LoVo (cell line): Measurements from ENCODE around the gene MMP1.
A peak's percentile ranks its signal among the peaks of the same experiment; 100 is the strongest.

Source experiments
- DNase-seq: peaks from one replicate; pipeline ENCODE4 v3.0.0-alpha.2; 2016; ENCODE audit warnings: low spot score

MMP1 gene

DNA sequence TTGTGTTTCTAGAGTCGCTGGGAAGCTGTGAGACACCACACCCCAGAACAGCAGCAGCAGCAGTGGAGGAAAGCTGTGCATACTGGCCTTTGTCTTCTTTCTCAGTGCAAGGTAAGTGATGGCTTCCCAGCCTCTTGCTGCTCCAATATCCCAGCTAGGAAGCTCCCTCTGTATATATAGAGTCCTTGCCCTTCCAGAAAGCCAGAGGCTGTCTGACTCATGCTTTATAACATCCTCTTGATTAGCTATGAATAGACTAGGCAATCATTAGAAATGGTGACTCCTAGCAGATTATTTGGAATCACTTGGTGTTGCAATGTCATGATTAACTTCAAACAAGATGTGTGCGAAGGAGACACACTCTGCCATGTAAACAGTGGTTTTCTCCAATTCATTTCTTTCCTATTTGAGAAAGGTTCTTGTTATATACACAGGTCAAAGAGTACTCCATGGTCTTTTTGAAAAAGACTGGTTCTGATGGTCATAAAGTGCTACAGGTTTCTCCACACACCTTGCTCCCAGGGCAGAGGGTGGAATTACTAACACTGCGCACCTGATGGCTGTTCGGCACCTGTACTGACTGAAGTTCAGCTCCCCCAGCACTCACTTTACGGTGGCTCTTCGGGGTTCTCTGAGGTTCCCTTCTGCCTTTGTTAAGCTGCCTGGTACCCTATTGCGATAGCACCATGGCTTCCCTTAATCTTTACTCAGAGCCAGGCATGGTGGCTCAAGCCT lies at the start of gene MMP1:
Gene MMP1, minus strand, starts transcription at position 149 of the 735 bp plus-strand sequence. Its CDS starts 68 bp downstream, at position 81.
- DNase-seq: no peak

DNA sequence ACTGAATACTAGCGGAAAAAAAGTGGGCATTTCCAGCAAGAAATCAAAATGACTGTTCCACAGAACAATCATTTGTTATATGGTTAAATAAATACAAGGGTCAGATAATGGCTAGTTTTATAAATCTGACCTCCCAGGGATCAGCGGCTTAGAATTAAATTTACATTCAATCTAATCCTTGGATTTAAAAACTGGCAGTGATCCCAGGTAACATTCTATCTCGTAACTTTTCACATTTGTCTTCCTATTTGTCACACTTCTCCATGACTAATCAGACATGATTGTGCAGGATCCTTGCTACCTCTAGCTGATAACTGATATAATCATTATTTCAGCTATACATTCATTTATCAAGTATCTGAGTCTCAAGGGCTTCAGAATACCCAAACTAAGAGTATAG lies 48.3 kb upstream of the MMP1 start:
- peak; percentile 22 for DNase-seq

DNA sequence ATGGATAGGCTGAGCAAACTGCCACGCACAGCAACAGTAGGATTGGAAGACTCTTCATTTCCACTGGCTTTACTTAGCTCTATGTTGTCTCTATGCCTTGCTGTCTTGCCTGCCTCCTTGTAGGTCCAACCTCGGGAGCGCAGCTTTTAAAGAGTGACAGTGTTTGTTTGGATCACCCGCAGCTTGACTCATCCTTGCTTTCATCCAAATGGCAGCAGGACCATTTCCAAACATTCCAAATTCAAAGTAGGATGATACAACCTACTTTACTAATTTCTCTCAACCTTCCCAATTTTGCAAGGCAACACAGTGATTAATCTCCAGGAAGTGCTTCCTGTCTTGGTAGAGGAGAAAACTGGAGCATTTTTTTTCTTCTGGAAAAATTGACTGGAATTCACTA lies 45.5 kb upstream of the MMP1 start, which contains the start of gene MMP3:
Gene MMP3, minus strand, starts transcription at position 121 of the 400 bp plus-strand sequence. Its CDS starts 63 bp downstream, at position 58.
- DNase-seq: no peak

DNA sequence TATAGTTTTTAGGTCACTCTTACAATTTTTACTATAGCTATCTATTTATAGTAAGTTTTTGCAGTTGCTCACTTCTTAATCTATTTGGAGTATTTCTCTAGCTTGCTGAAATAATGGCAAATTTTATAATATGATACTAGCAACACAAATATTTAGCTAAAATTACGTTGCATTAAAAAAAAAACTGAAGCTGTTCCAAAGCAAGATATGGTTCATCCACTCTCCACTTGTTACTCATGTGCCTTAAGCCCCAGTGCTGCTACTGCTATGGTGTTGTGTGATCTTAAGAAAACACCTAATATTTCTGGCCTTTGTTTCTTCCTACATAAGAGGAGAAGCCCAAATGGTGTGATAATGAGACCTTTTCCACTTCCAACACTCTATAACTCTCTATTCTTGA lies 45.0 kb upstream of the MMP1 start:
- DNase-seq: no peak

DNA sequence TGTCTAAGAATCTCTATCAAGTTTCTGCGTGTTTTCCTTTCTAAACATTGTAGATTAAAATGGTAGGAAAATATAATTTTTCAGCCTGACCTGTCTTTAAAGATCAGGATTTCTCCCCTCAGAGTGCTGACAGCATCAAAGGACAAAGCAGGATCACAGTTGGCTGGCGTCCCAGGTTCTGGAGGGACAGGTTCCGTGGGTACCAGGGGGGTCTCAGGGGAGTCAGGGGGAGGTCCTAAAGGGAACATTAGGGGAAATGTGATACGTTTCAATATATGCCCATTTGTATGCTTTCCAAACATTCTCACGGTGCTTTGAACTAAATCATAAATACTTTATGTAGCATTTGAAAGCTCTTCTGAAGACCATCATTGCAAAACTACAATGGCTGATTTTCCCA lies 42.1 kb upstream of the MMP1 start:
- DNase-seq: no peak

DNA sequence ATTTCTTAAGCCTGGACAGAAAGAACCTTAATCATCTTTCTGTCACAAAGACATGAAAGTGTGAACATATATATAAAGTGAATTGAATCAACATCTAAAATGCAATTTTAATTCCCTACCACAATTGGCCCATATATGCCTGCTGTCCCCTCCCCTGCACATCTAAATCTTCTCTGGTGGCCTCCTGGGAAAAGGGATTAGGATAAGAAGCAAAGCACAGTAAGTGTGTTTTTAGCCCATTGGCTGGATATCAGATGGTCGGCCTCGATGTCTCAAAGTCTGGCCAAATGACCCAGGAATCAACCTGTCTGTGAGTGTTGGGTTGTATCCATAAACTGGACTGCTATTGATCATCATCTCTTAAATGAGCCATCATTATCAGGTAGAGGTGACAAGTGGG lies 39.7 kb upstream of the MMP1 start:
- DNase-seq: no peak

DNA sequence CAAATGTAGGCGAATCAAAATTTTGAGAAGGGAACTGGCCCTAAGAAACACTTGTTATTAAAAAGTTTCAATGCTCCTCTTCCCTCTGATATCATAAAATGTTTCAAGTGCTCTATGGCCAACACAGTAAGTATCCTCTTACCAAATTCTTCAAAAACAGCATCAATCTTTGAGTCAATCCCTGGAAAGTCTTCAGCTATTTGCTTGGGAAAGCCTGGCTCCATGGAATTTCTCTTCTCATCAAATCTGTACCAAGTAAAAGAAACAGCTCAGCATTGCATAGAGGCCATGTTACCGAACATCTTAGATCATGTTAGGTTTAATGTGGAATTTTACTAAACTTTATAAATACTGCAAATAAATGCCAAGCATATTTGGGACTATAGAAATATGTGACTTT lies 39.2 kb upstream of the MMP1 start:
- no peak for DNase-seq

DNA sequence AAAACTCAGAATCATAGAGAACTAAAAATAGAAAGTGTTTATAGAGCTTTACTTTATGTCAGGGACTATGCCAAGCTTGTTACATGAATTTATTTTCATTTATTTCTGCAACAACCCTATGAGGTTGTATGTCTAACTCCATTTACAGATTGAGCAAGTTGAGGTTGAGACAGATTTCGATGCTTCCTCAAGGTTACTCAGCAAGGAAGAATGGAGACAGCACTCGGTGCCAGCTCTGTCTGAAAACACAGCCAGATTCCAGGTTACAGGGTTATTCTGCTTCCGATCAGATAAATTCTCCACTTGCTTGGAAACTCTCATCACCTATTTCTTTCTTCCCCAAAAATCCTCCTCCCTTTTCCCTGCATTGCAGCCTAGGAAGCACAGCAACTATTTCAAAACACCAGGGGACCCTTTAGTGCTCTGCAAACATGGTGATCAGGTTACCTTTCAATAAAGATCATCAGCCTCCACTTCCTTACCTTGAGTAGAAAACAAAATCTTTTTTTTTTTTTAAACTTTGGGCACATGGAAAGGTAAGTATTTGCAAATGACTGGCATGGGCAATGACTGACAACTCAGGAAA lies 38.4 kb upstream of the MMP1 start:
- DNase-seq: no peak

DNA sequence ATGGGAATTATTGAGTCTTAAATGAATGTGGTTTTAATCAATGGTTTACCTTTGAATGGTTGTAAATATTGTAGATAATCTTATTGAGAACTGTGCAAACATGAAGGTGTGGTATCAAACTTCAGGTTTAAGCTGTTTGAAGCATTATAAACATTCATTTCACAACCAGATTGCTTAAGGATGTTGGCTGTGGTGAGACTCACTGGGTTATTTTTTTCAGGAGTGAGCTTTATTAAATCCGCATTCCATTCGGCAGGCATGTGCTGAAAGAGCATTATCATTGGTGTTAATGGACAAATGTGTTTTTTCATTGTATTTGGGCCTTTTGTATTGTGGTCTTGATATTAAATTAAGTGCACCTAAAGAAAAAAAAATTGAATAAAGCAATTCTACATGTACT lies 35.8 kb upstream of the MMP1 start:
- no peak for DNase-seq

DNA sequence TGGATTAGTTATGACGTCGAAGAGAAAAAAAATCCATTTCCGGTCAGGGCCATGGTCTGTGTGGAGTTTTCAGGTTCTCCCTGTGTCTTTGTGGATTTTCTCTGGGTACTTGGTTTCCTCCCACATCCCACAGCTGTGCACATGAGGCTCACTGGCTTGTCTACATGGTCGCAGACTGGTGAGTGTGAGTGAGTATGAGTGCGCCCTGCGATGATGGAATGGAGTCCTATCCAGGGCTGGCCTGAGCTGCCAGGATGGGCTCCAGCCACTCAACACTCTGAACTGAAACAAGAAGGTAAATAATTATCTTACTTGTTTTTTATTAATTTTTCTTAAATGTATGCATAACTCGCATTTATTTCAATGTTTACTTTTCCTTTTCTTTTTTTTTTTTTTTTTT lies 34.7 kb upstream of the MMP1 start:
- no peak for DNase-seq

DNA sequence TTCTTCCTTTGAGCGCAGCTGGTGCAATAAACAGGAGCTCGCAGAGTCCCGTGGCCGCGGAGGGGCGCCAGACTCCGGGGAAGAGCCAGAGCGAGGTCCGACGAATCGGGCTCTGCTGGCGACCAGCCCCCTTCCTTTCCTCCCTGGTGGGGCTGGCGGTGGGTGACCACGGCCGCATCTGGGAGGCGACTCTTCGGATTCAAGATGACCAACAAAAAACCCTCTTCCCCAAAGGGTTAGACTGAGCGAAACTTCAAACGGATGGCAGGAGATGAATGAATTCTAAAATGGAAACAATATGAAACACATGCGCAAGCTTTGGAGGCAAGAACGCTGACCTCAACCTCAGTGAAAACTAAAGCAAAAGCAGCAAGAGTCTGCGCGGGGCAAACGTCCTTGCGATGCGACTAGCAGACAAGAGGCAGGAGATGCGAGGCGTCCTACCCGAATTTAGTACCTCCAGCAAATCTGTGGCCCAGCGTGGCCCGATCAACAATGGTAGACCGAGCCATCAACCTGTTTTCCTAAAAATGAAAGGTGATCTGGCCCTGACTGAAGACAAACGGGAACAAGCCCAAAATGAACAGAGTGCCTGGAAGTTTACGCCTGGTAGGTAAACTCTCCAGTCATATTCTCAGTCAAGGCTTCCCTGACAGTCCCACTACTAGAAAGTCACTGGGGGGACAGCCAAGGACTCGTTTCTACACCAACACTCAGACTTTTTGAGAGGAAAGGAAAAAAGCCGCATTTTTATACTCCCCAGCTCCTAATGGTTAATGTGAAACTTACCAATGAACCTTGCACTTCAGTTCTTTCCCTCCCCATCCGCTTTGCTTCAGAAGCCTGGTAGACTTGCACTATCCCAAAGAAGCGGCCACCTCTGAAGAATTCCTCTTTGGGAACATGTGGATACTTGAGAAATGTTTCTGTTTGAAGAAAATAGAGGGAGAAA lies 33.8 kb upstream of the MMP1 start:
- DNase-seq: no peak

DNA sequence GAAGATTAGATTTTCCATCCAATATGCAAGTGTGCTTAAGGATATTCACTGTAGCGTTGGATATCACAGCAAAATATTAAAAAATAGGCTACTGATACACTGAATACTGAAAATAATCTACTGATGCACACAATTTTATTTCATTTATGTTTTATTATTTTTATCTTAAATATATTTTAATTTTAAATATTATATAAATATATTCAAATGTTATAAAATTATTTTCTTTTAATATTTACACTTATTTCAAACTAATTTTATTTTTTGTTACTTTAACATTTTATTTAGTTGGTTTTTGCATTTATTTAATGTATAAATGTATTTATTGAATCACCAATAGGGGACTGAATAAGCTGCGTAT lies 33.1 kb upstream of the MMP1 start:
- no peak for DNase-seq

DNA sequence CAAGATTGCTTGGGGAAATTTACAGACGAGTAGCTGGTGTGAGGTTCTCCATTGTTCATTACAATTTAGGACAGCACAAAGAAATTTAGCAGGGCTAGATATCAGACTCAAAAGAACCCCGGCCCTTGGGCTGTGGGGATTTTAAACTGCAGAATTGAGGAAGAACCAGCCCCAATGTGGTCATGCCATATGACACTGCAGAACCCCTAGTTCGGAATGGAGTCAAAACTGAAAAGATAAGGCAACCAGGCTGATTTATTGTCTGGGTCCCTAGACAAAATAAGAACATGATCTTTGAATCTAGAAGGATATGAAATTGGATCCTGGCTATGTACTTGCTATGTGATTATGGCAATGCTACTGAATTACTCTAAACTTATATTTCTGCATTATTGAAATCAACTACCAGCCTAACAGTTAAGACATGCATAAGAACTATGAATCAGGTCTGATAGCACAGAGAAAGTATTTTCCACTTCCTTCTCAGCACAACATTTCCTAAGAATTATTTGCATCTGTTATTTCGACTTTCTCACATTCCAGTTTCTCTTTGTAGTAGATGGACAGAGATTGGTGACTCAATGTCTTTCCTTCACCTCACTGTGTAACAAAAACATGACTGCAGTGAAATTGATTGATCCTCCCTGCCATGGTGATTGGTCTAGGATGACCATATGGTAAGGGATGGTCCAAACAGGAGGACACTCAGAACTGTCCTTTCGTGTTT lies 32.2 kb upstream of the MMP1 start:
- no peak for DNase-seq

DNA sequence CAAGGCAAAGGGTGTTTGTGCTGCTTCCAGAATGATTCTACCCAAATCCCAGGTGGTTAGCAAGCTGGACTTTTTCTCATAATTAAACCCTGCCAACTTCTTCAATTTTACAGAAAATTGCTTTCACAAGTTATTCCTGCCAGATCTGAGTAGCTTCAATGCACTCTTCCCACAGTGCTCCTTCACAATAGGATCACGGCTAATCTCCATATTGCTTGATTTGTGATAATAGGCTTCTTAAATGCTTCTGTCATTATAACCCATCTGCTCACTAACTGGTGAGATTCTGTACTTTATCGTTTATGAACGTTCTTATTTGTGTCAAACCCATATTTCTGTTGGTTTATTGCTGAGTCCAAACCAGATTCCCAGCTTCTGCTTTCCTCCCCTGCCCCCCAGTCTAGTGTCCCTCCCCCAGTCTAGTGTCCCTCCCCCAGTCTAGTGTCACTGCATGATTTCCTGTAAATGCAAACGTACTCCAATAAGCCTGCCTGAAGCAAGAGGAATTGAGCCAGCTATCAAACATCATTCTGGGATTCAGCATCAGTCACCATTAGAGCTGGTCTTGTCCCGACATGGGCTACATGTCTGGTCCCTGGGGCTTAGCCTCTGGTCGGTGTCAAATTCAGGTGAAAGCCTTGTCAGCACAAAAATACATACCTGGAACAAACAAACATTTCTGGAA lies 31.5 kb upstream of the MMP1 start:
- DNase-seq: no peak

DNA sequence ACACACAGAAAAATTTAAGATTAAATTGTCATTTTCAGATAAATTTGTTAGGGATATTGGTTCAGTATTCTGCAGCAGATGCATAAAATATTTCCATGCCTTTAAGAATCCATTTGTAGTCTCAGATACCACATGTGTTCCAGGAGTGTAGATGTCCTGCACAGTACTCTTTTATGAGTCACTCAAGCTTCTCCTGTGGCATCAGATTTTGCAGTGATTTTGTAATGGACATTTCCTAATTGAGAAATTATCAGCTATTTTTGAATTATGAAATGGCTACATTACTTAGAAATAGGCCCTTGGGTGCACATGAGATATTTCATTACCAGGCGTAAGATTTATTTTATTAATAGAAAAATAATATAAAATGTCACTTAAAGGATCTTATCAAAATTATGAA lies 26.6 kb upstream of the MMP1 start:
- DNase-seq: no peak

DNA sequence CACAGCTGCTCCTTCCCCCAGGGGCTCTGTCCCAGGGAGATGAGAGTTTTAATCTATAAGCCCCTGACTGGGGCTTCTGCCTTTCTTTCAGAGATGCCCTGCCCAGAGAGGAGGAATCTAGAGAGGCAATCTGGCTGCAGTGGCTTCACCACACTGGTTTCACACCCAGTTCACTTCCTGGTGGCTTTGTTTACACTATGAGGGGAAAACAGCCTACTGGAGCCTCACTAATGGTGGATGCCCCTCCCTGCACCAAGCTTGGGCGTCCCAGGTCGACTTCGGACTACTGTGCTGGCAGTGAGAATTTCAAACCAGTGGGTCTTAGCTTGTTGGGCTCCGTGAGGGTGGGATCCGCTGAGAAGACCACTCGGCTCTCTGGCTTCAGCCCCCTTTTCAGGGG lies 21.5 kb upstream of the MMP1 start:
- DNase-seq: no peak

DNA sequence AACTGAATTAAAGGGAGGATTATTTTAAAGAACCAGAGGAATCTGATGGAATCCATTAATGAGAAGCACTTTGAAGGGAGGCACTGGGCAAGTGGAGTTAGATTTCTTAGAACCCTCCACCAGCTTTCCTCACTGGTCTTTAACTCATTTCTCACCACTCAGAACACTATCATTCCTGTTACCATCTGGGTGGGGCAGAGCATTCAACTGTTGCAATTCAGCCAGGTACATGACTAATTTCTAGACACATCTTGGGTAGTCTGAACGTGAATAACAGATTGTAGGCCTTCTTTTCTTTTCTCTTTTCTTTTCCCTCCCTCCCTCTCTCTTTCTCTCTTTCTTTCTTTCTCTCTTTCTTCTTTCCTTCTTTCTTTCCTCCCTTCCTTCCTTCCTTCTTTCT lies 15.5 kb upstream of the MMP1 start:
- DNase-seq: no peak

DNA sequence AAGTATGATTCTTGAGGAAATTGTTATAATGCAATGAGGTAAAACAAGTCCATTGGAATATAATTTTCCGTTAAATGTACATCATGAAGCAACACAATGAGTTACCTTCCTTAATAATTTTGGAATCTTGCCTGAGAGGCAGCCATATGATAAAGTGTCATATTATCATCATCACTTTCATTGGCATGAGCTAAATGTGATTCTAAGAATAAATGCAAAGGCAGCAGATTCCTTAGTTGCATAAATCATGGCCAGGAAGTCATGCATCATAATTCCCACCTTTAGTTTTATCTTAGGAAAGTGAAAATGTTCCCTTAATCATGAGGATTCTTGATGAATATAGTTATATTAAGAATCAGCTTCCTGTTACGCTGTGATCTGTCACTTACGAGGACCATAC lies 14.2 kb upstream of the MMP1 start:
- DNase-seq: no peak

DNA sequence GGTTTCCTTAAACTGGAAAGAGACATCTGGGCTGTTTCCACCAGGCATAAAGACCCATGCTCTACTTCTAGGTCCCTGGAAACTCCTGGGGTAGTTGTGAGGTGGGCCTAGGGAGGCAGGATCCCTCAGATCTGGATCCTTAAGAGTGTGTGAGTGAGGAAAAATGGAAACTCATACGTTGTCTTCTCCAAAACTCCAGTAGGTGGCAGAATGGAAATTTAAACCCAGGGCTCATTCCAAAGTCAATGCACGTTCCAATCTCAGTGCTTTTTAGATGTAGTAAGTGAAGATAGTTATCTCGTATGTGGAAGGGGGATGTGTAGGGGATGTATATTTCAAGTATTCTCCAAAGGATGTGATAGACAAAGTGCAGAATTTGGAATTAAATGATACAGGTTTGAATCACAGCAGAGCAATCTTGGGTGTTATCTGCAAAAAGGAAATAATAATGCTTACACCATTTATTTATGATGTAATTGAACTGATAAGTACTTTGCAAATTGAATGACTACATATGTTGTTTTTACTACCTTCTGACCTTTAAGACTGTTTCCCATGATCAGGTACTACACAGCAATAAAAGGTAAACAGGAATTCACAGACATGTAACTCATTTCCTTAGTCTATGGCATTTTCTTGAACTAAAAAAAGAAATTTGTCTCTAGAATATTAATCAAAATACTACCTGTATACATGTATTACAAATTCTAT lies 13.1 kb upstream of the MMP1 start:
- no peak for DNase-seq

DNA sequence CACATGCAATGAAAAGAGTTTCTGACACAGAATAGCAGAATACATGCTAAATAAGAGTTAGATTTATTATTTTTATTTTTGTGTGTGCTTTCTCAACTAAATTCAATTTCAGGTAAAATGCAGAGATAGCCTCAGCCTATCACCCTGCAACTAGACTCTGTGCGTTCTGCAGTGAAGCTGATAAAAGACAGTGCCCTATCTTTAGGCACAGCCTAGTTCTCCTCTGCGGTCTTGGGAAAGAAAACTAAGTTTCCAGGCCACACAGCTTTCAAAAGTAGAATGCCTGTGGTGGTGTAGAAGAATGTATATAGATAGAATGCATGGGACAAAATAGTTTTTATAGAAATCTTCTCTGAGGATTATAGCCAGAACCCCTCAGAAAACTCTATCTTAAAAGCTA lies 12.0 kb upstream of the MMP1 start:
- DNase-seq: no peak

DNA sequence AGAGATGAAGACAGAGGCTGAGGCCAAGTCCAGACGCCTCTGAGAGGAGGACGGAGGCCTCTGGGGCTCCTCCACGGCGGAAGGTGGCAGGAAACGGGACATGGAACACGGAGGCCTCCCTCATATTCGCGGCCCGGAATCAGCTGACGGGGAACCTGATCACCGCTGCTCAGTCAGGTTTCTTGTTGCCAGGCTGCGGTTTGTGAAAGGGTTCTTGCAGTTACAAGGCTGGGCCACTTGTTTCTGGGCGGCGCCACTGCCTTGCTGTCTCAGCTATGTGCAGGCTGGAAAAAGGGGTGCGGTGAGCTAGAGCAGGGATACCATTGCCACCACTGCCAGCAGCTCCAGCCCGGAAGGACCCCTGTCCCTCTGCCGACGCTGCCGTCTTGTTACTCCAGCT lies 10.0 kb upstream of the MMP1 start:
- DNase-seq: no peak
